PFSK-1 (cell line): ENCODE measurements around the gene PNLDC1.

ENCODE experiments used
- FOXP2 ChIP-seq: optimal IDR thresholded peaks from 2 replicates; pipeline ENCODE3; 2011; ENCODE audit warnings: borderline replicate concordance, control low read depth, inconsistent platforms; ENCODE audit not compliant: insufficient read depth; ENCODE audit errors: extremely low read length, extremely low read depth
- POLR2AphosphoS5 ChIP-seq: IDR thresholded peaks from 2 replicates; pipeline ENCODE4 v1.6.1; 2012; ENCODE audit warnings: low read depth, mild to moderate bottlenecking, control low read depth, low read length, moderate library complexity
- SIN3A ChIP-seq: IDR thresholded peaks from 2 replicates; pipeline ENCODE4 v1.6.1; 2012; ENCODE audit warnings: mild to moderate bottlenecking, low read length, moderate library complexity, borderline replicate concordance; ENCODE audit not compliant: insufficient read depth
- TAF1 ChIP-seq: IDR thresholded peaks from 2 replicates; pipeline ENCODE4 v1.6.1; 2012; ENCODE audit warnings: low read length, control low read depth, borderline replicate concordance; ENCODE audit not compliant: insufficient read depth
- TF ChIP-seq, protein P1 (sequence below), 2 experiments: IDR thresholded peaks; 2 replicates each; pipeline versions ENCODE4 v1.6.1 to v1.8.0; 2011 to 2012; ENCODE audit warnings: low read depth in 2 of 2, low read length in 2 of 2, control low read depth in 1 of 2, inconsistent platforms in 1 of 2, mild to moderate bottlenecking in 1 of 2, moderate library complexity in 1 of 2; ENCODE audit not compliant: insufficient read depth in 1 of 2

PNLDC1 gene

GRCh38 chr6:159808647-159809046 lies 8.6 kb downstream of the PNLDC1 start:
- TF ChIP-seq SIN3A = no peak
- no peak for TF ChIP-seq POLR2AphosphoS5
- TF ChIP-seq FOXP2 = no peak
- TF ChIP-seq TAF1 = no peak
- TF ChIP-seq, protein P1, sequence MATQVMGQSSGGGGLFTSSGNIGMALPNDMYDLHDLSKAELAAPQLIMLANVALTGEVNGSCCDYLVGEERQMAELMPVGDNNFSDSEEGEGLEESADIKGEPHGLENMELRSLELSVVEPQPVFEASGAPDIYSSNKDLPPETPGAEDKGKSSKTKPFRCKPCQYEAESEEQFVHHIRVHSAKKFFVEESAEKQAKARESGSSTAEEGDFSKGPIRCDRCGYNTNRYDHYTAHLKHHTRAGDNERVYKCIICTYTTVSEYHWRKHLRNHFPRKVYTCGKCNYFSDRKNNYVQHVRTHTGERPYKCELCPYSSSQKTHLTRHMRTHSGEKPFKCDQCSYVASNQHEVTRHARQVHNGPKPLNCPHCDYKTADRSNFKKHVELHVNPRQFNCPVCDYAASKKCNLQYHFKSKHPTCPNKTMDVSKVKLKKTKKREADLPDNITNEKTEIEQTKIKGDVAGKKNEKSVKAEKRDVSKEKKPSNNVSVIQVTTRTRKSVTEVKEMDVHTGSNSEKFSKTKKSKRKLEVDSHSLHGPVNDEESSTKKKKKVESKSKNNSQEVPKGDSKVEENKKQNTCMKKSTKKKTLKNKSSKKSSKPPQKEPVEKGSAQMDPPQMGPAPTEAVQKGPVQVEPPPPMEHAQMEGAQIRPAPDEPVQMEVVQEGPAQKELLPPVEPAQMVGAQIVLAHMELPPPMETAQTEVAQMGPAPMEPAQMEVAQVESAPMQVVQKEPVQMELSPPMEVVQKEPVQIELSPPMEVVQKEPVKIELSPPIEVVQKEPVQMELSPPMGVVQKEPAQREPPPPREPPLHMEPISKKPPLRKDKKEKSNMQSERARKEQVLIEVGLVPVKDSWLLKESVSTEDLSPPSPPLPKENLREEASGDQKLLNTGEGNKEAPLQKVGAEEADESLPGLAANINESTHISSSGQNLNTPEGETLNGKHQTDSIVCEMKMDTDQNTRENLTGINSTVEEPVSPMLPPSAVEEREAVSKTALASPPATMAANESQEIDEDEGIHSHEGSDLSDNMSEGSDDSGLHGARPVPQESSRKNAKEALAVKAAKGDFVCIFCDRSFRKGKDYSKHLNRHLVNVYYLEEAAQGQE (IDR thresholded peaks at IDR 0.05; ENCODE audit: insufficient read depth in 1 of 2, low read depth in 2 of 2, low read length in 2 of 2) = no peak

DNA sequence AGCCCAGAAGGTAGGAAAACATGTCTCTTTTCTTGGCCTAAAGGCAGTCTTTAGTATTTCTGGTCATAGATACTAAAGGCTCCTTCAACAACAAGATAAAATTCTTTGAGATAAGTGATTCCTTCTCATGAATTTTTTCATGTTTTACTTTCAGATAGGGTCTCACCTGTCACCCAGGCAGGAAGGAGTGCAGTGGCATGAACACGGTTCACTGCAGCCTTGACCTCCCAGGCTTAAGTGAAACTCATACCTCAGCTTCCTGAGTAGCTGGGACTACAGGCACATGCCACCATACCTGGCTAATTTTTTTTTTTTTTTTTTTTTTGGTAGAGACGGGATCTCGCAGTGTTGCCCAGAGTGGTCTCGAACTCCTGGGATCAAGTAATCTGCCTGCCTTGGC lies 9.1 kb downstream of the PNLDC1 start:
- no peak for TF ChIP-seq SIN3A

DNA sequence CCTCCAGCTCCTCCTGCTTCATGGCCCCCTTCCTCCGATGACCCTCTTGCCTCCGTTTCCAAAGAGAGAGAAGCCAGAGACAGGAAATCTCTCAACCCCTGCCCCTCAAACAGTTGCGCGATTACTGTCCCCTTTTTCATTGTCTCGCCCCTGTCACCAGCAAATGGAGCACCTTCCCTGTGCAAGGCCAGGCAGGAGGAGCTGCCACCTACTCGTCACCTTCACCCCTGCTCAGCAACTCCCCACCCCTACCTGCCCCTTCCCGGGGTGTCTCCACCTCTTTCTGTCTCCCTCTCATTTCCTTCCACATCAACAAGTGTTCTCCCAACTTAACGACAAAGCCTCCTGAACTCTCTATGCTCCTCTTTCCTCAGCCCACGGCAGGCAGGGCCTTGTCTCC lies 13.7 kb downstream of the PNLDC1 start:
- TF ChIP-seq SIN3A (no peak), POLR2AphosphoS5 (no peak), TAF1 (no peak), FOXP2 (no peak)
- TF ChIP-seq, protein P1 (IDR thresholded peaks at IDR 0.05; ENCODE audit: insufficient read depth in 1 of 2, low read depth in 2 of 2, low read length in 2 of 2) = no peak

- TF ChIP-seq TAF1 (no peak), POLR2AphosphoS5 (no peak), SIN3A (no peak), FOXP2 (no peak)
- TF ChIP-seq, protein P1 (IDR thresholded peaks at IDR 0.05; ENCODE audit: insufficient read depth in 1 of 2, low read depth in 2 of 2, low read length in 2 of 2) = no peak
Observed at GRCh38 chr6:159815410-159815809, 15.3 kb downstream of the PNLDC1 start.

DNA sequence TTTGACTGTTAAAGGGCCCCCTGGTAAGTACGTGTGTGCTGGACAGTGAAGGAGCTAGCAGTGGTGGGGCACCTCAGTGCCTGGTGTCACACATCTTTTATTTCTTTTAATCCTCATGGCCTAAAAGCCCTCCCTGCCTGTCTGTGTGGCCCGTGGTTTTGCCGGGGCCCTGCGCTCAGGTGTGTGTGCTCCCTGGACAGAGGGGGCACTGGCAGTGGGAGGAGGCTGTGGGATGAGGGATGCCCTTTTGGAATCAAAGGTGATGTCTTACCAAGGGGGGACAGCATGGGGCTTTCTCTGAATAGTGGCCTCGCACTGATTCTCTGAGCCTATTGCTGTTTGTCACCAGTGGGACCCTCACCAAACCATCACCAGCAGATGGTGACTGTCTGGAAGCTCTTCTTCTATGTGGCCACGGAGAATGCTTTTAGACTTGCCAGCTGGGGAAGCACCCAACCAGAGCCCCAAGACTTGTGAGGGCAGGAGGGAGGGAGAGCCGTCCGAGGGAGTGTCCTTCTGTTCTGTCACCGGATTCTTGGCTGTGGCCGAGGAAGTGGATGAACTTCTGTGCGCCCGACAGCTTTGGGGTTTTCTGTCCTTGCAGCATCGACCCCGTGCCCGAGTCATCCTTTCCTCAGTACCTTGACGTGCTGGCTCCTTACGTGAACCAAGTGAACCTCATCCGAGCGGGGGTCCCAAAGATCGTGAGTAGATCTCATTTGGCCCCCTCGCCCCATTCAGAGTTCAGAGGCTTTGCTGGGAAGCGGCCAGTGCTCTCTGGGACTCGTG lies 18.1 kb downstream of the PNLDC1 start:
- TF ChIP-seq POLR2AphosphoS5 = no peak
- no peak for TF ChIP-seq SIN3A
- no peak for TF ChIP-seq TAF1
- TF ChIP-seq, protein P1 (IDR thresholded peaks at IDR 0.05; ENCODE audit: insufficient read depth in 1 of 2, low read depth in 2 of 2, low read length in 2 of 2) = no peak
- no peak for TF ChIP-seq FOXP2
